Hematopoietic multipotent progenitor cell (in vitro differentiated cells): ENCODE measurements around the gene P4HA3. TPM values are rescaled to one million over a fixed set of nuclear protein-coding genes. Genes with fewer than 3 reads are reported as not detected.

Experiments
- DNase-seq, 3 donors: peaks; one replicate each; pipeline ENCODE4 v3.0.0-alpha.2; 2011 to 2015; ENCODE audit warnings: low read depth in 2 of 3, low spot score in 2 of 3
- total RNA-seq: library from RNA; depleted of rRNA; stranded (reverse); fragments of >200 nt; gene quantifications from one replicate; pipeline ENCODE4 v1.2.3, GENCODE V29; 2012

The P4HA3 gene
- total RNA-seq, 1 donor, result 0.27 TPM

DNA sequence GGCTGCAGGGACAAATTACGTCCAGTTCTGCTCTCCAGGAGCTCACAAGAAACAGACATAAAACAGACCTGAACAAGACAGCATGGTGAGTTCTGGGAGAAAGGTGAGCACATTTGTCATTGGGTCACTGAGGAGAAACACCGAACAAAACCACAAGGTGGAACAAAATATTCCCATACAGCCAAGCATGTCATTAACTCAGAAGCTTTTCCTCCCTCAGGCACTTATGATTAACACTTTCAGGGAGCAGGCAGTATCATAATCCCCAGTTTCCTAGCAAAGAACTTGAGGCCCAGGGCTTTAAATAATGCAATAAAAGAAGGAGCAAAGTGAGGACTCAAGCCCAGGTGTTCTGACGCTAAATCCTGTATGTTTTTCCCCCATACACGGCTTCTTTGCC lies 43.0 kb downstream of the P4HA3 start:
- DNase-seq, result no peak

DNA sequence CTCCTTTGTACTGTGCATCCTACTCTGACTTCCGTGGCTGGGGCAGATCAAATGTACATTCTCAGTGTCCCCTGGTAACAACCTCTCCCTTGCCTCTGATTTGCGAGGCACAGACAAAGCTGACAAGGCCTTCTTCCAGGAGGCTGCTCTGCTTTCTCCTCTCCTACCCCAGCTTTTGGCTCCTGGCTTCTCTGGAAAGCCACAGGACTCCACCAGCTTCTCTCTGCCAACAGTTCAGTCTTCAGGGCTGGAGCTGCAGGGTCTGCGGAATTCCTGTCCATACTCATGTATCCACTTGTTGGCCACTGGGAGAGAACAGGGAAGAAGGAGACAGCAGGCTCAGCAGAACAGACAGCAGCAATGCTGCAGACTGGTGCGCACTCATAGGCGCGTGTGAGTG lies 44.4 kb downstream of the P4HA3 start:
- no peak for DNase-seq

DNA sequence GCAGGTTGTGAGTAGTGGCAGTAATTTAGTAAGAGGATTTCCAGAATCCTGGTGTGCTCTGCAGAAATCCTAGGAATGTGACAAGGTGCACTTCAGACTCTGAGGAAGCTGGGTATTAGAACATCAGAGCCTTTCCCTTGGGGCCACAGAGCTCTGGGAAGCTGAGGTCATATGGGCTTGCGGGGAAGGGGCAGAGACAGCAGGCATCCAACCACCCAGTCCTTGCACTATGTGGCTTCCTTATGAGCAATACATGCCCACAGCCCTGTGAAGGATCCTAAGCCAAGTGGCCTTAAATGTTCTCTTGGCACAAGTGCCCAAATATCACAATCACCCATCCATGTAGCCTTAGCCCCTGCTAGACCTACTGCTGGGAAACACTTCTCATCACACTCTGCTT lies 46.2 kb downstream of the P4HA3 start:
- no peak for DNase-seq

DNA sequence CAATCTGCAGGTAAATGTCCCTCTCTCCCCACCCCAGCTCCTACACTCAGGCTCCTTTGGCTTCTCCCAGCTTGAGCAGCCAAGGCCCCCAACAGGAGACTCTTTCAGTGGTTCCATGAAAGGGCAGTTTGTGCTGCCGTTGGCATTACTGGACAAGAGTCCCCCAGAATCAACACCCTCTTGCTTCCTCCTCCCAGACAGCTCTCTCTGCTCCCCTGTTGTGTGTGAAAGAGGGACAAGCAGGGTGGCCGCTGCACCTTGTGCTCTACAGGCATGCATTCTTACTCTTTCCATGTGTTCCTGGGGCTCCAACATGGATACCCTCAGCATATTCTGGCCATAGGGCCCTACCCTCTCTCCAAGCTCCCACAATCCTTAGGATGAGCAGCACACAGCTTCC lies 48.7 kb downstream of the P4HA3 start:
- no peak for DNase-seq

DNA sequence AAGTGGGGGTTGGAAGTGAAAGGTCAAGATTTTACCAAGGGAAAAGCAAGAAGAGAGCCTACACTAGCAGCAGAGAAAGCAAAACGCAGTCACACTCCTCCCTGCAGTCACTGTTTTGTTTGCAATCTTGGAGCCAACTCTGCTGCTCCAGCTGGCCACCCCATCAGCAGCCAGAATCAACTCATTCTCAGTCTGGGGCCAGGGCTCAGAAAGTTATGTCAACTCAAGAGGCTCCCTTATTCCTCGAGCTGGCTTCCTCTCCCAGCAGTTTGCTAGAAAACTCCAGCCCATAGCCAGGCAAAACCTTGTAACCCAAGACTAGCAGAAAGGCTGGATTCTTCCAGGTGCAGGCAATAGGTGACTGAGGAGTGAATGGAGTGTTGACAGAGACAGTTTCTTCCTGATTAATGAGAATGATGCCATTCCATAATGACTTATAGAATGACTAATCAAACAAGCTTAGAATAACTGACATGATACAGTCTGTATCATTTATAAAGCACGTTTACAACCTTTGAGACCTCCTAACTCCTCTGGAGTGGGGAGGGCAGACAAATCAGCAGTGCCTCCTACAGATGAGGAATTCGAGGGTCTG lies 53.4 kb downstream of the P4HA3 start:
- no peak for DNase-seq

DNA sequence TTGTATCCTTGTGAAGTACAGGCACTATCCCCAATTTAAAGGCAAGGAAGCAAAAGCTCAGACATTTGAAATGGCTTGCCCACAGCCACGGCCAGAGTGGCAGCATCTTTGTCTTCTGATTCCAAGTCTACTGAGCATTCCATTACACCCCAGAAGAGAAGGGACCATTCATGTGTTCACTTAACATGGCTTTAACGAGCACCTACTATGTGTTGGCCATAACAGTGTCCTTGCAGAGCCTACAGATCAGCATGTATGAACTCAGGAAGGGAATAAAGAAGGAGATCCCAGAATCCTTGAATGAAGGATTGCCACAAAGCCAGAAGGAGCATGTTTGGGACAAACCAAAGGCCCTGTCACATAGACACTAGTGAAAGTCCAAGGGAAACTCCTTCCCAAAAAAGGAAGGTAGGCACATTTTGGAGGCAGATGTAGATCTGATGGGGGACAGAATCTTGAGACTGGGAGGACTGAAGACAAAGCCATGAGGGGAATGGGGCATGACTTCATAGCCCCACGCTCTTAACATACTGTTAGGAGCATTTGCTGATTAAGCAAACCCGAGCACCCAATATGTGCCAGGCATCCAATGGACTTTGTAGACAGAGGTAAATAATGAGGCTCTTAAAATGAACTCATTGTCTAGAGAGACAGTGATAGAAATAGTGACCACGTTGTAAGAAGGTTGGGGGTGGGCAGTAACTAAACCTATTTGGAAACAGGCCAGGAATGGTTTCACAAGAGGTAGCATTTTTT lies 54.9 kb downstream of the P4HA3 start:
- no peak for DNase-seq

DNA sequence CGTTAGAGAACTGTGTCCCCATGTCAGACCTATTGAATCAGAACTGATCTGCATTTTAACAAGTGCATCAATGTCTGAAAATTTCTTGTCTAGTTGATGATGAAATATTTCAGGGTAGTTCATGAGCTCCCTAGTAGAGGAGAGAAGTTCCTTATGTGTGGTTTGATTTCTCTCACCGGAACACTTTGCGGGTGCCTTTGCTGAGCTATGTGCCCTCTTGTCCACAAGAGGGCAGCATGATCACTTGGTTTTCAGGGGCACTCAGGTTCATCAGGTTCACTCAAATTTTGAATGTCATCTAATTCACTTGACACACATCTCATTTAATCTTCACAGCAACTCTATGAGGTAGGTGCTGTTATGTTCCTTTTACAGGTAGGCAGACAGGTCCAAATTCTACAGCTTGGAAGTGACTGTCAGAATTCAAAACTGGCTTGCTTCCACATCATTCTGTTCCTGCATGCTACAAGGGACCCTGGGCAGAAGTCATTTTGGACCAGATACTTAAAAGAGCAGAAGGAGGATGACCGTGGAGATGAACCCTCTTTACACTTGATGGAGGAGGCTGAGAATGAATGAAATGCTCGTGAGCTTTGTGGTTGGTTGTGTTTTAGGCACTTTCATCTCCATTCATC lies 55.6 kb downstream of the P4HA3 start:
- DNase-seq, result peak; percentile 37 to 87 (median 70)

DNA sequence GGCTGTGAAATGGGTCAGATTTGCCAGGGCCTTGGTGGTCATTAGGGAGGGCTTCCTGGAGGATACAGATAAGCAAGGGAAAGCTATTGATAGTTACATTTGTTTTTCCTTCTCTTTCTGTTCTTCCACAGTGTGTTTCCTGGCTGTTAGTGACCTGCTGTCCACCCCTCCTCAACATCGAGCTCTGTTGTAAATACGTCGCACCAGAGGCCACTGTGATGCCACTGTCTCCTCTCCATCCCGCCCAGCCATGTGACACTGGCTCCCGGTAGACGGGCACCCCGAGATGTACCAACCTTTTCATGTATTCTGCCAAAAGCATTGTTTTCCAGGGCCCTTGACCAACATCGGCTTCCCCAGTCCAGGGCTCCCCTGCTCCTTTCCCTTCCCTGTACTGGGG lies 58.1 kb downstream of the P4HA3 start:
- no peak for DNase-seq

DNA sequence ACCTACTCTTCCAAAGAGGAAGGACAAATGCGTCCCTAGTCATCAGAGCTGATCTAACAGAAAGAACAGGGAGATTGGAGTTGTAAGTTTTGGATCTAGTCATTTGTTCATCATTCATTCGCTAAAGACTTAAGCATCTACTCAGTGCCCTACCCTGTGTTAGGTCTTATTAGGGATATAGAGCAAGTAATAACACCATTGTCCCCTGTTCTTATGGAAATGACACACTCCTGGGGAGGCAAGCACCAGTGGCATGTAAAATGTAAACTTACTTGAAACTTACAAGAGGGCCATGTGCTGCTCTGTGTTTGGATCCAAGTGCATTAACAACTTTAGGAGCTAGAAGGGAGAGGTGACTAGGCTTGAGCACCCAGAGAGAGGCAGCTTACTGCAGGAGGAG lies 61.9 kb downstream of the P4HA3 start:
- no peak for DNase-seq

DNA sequence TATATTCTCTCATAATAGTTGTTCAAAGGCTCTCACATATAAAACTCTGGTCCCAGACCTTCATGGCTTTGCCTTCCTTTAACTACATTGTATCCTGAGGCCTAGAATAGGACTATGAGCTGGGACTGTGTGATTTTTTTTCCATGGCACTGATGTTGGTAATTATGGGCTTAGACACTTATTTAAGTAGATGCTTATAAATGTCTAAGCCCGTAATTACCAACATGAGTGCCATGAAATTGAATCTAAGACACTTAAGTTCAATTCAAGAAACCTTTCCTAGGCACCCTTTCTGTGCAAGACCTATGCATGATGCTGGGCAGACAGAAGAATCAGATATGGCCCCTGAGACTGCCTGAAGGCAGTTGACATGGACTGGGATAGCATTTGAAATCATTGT lies 63.0 kb downstream of the P4HA3 start:
- DNase-seq, result no peak

DNA sequence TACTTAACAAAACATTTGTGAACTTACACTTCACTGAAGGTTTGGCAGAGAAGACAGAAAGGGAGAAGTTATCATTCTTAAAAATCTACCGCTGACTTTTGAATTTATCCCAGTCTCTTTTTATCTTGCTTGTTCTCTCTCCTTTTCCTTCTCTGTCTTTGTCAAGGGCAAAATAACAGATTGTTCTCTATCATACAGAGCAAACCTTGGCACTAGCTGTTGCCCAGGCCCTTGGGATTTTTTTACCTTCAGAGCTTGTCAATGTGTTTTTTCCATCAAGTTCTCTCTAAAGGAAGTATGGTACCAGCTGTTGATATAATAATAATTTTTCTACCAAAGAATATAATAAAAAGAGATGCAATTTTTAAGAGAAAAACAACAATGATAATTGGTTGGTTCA lies 73.2 kb downstream of the P4HA3 start:
- DNase-seq, result no peak

DNA sequence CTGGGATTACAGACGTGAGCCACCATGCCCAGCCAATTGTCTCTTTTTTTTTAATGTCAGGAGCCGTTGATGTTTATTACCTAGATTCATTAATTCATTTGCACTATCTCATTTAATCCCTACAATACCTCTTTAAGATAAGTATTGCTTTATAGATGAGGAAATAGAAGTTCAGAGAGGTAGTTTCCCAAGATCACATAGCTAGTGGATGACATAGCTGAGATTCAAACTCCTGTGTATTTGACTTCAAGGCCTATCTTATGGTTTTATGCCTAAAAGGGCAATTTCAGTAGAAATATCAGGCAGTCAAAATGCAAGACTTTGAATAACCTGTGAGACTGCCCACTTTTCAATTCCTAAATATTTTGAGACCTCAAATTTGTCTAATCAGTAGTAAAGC lies 73.9 kb downstream of the P4HA3 start:
- DNase-seq, result no peak

DNA sequence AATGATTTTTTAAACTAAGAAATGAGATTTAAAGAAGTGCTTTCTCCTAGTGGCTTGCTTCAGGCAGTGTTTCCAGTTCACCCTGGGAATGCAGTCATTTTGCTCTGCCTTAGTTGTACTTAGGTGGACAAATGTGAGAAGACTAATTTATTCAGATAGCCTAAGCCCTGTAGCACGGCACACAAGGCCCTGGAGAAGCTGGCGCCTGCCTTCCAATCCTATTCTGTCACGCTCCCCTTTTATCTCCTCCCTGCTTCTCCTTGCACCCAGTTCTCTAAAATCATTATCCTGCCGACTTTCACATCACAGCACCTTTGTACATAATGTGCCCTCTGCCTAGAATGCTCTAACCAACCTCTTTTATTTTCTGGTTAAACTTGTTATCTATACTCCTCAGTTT lies 76.3 kb downstream of the P4HA3 start:
- no peak for DNase-seq

DNA sequence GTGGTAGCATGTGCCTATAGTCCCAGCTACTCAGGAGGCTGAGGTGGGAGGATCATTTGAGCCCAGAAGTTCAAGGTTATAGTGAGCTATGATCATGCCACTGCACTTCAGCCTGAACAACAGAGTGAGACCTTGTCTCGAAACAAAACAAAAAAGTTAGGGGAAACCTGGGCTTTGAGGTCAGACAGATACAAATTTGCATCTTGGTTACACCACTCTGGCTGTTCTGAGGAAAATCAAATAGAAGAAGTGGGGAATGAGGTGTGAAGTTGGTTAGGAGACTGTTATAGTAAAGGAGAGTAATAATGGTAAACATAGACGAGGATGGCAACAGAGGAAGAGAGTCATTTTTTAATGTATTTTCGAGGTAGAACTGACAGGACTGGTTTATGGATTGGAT lies 77.8 kb downstream of the P4HA3 start:
- DNase-seq, result no peak

DNA sequence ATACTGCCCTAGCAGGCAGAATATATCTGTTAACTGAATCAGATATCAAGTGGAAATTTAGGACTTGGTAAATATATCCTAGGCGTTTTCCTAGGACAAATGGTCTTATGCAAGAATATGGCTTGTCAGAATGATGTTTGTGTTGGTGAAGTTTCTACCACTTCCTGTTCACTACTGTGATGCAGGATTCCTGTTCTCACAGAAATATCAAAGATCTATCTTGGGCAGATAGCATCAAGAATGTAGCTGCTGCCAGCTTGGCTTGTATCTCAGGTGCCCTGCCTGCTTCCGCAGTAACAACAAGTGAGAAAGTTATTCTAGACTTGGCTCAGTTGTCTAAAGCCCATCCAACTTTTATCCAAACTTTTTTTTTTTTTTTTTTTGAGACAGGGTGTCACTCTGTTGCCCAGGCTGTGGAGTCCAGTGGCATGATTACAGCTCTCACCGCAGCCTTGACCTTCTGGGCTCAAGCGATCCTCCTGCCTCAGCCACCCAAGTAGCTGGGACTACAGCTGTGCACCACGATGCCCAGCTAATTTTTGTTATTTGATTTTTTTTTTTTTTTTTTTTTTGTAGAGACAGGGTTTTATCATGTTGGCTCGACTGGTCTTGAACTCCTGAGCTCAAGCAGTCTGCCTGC lies 79.0 kb downstream of the P4HA3 start:
- peak in 1 of 3 donors; percentile 10 for DNase-seq

DNA sequence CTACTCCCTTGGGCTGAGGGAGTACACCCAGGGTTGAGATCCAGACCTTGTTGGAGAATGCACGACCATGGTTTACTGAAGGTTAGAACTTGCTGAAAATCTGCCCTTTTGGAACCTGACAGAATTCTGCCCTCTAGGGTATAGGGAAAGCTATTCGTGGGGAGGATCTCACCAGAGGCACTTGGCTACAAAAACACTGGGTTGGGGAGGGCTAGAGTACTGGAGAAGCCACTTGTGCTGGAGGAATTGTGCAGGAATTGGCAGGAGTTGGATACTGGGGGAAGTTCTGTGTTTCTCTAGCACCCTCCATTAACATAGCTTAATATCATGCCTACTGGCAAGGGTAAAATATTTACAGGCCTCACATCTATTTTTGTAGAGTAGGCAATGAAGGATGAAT lies 84.5 kb downstream of the P4HA3 start:
- DNase-seq, result peak in 1 of 3 donors; percentile 2

DNA sequence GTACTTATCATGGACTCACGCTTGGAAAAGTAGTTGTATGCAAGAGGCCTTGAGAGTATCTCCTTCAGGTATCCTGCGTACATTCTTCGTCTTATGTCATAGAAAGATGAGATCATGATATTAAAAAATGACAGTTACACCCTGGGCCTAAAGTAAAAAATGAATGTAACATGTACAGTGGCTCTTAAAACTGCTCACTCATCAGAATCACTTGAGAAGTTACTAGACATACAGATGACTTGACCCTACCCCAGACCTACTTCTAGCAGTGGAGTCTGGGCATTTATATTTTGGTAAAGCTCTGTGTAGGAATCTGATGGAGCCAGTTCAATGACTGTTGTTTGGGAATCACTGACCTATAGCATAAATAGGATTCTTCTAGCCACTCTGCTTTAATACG lies 85.9 kb downstream of the P4HA3 start:
- DNase-seq, result no peak

DNA sequence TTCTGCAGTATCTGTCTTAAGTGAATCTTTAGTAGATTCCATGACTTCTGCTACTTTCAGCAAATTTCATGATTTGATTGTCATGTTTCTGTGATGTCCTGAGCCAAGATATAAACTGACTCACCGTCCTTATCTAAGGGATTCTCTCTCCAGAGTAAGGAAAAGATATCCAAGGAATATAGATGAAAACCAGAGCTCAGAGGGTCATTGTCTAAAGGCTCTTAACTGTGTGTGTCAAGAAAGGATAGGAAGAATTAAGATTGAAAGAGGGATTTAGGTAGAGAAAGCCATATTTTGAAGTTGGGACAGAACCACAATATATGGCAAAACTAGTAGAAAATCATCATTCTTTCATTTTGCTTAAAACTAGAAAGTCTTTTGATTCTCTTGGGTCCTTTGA lies 89.6 kb downstream of the P4HA3 start:
- no peak for DNase-seq

DNA sequence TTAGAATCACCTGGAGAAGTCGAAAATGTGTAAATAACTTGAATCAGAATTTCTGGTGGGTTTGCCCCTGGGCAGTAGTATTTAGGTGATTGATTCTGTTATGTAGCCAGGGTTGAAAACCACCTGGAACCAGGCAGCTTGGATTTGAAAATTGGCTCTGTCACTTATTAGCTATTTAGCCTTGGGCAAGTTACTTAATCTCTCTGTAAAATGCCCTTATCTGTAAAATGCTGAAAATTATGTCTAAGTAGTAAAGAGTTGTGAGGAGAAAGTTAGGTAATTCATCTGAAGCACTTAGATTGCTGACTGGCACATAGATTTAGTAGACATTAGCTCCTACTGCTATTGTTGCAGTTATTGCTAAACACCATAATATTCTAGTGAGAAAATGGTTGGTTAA lies 91.1 kb downstream of the P4HA3 start:
- DNase-seq, result no peak
